ENCODE data around the gene NOP9.

Gene NOP9

GRCh38 chr14:24299255-24300191, at the start of gene NOP9, which contains the start of gene DHRS1:
Gene NOP9 (plus strand): TSS chr14:24299850. CDS start chr14:24299955, 105 bp downstream.
Gene DHRS1 (minus strand): TSS chr14:24299780. CDS start chr14:24299106, 674 bp downstream.
- ChIA-PET POLR2A (interaction anchor here (0.6 to 8.8 kb wide), 13 partner anchors 9 to 185 kb away, joined by 3 to 139 read pairs (median 3); partner anchors contain the start of genes CIDEB, DCAF11, KHNYN and LTB4R2), CTCF (interaction anchor here (0.8 to 5.6 kb wide), 8 partner anchors 8 to 132 kb away, joined by 3 to 69 read pairs (median 4); partner anchors contain the start of genes CHMP4A, CIDEB, MDP1 and TINF2)
- DNase-seq (ENCODE audit: extremely low spot score) = peak; percentile 95
- TF ChIP-seq ZNF384 (IDR thresholded peaks at IDR 0.05) = no peak
- TF ChIP-seq L3MBTL2 (conservative IDR thresholded peaks at IDR 0.05) = peak; percentile 79

GRCh38 chr14:24250354-24250753, 49.3 kb upstream of the NOP9 start:
- ChIA-PET POLR2A (interaction anchor here (0.8 to 2.5 kb wide), 2 partner anchors 21 to 47 kb away, joined by 5 to 23 read pairs; partner anchors contain the start of gene RABGGTA), CTCF (interaction anchor here (0.6 kb wide), 1 partner anchor 83 kb away, joined by 3 read pairs; no protein-coding TSS in a partner anchor)
- no peak for DNase-seq (ENCODE audit: extremely low spot score)
- TF ChIP-seq PKNOX1 (IDR thresholded peaks at IDR 0.05) (no peak), ELF4 (IDR thresholded peaks at IDR 0.05) (no peak), SUZ12 (IDR thresholded peaks at IDR 0.05) (no peak), HDGF (IDR thresholded peaks at IDR 0.05; ENCODE audit: borderline replicate concordance) (no peak), FOXA1 (IDR thresholded peaks at IDR 0.05) (no peak), LEF1 (IDR thresholded peaks at IDR 0.05; ENCODE audit: borderline replicate concordance) (no peak)

GRCh38 chr14:24251880-24252288, 47.8 kb upstream of the NOP9 start:
- no peak for DNase-seq (ENCODE audit: extremely low spot score)
- TF ChIP-seq SP1 (IDR thresholded peaks at IDR 0.05) = no peak
- no peak for TF ChIP-seq L3MBTL2 (conservative IDR thresholded peaks at IDR 0.05)
- TF ChIP-seq FOXK2 (IDR thresholded peaks at IDR 0.05) = no peak
- no peak for TF ChIP-seq SUZ12 (IDR thresholded peaks at IDR 0.05)
- TF ChIP-seq TARDBP (IDR thresholded peaks at IDR 0.05) = no peak
- TF ChIP-seq LEF1 (IDR thresholded peaks at IDR 0.05; ENCODE audit: borderline replicate concordance) = no peak
- TF ChIP-seq HDGF (IDR thresholded peaks at IDR 0.05; ENCODE audit: borderline replicate concordance) = no peak
- no peak for TF ChIP-seq ARNT (IDR thresholded peaks at IDR 0.05)
- no peak for TF ChIP-seq BHLHE40 (IDR thresholded peaks at IDR 0.05; ENCODE audit: borderline replicate concordance)
- TF ChIP-seq ELF4 (IDR thresholded peaks at IDR 0.05) = no peak
- ChIA-PET POLR2A (interaction anchor here (1.2 to 2.5 kb wide), 4 partner anchors 9 to 47 kb away, joined by 3 to 23 read pairs (median 6); partner anchors contain the start of genes RABGGTA and TINF2), CTCF (interaction anchor here (0.9 to 1.6 kb wide), 3 partner anchors 10 to 57 kb away, joined by 3 read pairs; no protein-coding TSS in a partner anchor)

DNA sequence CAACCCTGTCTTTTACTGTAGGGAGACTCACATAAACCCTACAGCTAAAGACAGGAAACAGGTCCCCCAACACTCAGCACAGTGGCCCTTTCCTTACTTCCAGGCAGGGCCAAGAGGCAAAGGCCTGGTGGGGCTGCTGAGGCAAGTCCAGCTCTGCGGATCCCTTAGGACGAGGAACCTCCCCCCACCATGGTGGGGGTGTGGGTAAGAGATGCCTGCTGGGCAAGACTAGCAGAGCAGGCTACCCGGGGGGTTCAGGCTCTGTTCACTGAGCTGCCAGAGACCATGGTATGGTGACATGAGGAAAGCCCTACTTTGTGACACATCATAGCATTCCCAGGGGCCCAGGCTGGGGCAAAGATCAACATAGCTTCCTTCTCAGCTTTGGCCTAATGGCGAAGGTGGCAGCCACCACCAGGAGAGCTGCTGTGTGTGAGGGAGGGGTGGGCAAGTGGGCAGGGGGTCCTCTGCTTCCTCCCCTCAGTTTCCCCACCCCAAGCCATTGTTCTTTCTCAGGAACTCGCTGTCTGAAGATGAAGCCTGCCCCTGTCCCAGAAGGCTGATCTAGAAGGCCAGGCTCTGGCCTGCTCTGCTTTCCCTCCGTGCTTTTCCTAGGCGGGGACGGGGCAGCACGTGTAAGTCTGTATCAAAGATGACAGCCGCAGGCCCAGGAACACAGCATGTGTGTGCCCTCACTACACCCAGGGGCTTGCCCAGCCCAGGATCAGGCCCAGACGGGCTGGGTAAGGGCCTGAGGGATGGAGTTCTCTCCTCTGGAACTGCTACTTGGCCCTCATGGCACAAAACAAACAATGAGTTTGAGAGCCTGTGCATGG, 47.1 kb upstream of the NOP9 start:
- no peak for DNase-seq (ENCODE audit: extremely low spot score)
- POLR2A ChIA-PET = interaction anchor here (1.2 to 2.5 kb wide), 4 partner anchors 8 to 46 kb away, joined by 3 to 23 read pairs (median 6); partner anchors contain the start of genes RABGGTA and TINF2
- CTCF ChIA-PET = interaction anchor here (1.2 to 1.6 kb wide), 2 partner anchors 44 to 56 kb away, joined by 3 read pairs; no protein-coding TSS in a partner anchor
- TF ChIP-seq ELF4 (IDR thresholded peaks at IDR 0.05) (no peak), FOXA1 (IDR thresholded peaks at IDR 0.05) (no peak), ZNF384 (IDR thresholded peaks at IDR 0.05) (no peak), BHLHE40 (IDR thresholded peaks at IDR 0.05; ENCODE audit: borderline replicate concordance) (no peak), NFRKB (IDR thresholded peaks at IDR 0.05) (no peak), SP1 (IDR thresholded peaks at IDR 0.05) (no peak), HDGF (IDR thresholded peaks at IDR 0.05; ENCODE audit: borderline replicate concordance) (no peak), FOXK2 (IDR thresholded peaks at IDR 0.05) (no peak), FOXM1 (IDR thresholded peaks at IDR 0.05; ENCODE audit: borderline replicate concordance) (no peak), ARNT (IDR thresholded peaks at IDR 0.05) (no peak), L3MBTL2 (conservative IDR thresholded peaks at IDR 0.05) (no peak), CTBP1 (IDR thresholded peaks at IDR 0.05; ENCODE audit: borderline replicate concordance) (no peak), LEF1 (IDR thresholded peaks at IDR 0.05; ENCODE audit: borderline replicate concordance) (no peak)

DNA sequence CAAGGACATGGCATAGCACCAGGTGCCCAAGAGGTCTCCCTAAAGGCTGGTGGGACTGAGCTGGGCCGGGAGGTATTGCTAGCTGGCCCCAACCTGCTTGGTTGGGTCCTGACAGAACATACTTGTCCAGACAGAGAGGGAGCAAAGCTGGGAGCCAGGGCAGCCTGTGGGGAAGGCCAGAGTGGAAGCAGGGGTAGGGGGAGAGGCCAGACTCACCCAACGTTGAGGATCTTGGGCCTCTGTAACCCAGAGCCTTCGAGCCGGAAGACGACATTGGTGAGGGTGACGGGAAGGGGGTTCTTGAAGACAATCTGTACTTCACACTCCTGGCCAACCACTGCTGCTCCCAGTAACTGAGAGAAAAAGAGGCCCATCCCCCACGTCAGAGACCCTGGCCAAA, 45.7 kb upstream of the NOP9 start:
- POLR2A ChIA-PET = interaction anchor here (1.1 kb wide), 1 partner anchor 12 kb away, joined by 3 read pairs; the partner anchor contains the start of gene TINF2
- DNase-seq (ENCODE audit: extremely low spot score) = no peak
- CTCF ChIA-PET = no interaction called here
- TF ChIP-seq FOXM1 (IDR thresholded peaks at IDR 0.05; ENCODE audit: borderline replicate concordance) (no peak), PKNOX1 (IDR thresholded peaks at IDR 0.05) (no peak), LEF1 (IDR thresholded peaks at IDR 0.05; ENCODE audit: borderline replicate concordance) (no peak), FOXA1 (IDR thresholded peaks at IDR 0.05) (no peak), BHLHE40 (IDR thresholded peaks at IDR 0.05; ENCODE audit: borderline replicate concordance) (no peak), L3MBTL2 (conservative IDR thresholded peaks at IDR 0.05) (no peak), TARDBP (IDR thresholded peaks at IDR 0.05) (no peak), ELF4 (IDR thresholded peaks at IDR 0.05) (no peak), NFRKB (IDR thresholded peaks at IDR 0.05) (no peak), FOXK2 (IDR thresholded peaks at IDR 0.05) (no peak), ZNF384 (IDR thresholded peaks at IDR 0.05) (no peak)

Measured in HEK293T (cell line).